Mesenchymal stem cell (in vitro differentiated cells and primary cell): ENCODE measurements around the gene RALGPS1.

Source experiments
- DNase-seq: peaks from one replicate; pipeline ENCODE4 v3.0.0-alpha.2; 2013
- H2AFZ ChIP-seq: one replicate; pipeline ENCODE4 v1.6.1; 2013; ENCODE audit warnings: low read depth, mild to moderate bottlenecking, control low read depth, inconsistent platforms, low read length, moderate library complexity
- H2AK5ac ChIP-seq: 2 replicates; pipeline ENCODE4 v1.6.1; 2013; ENCODE audit warnings: low read length, moderate library complexity, mild to moderate bottlenecking, inconsistent platforms; ENCODE audit not compliant: severe bottlenecking
- H2BK120ac ChIP-seq: one replicate; pipeline ENCODE4 v1.6.1; 2013; ENCODE audit warnings: low read depth, mild to moderate bottlenecking, inconsistent platforms, low read length, moderate library complexity
- H2BK12ac ChIP-seq, 2 experiments: one replicate each; pipeline ENCODE4 v1.6.1; 2013; ENCODE audit warnings: inconsistent platforms in 2 of 2, low read length in 2 of 2, mild to moderate bottlenecking in 2 of 2, moderate library complexity in 2 of 2, control low read depth in 1 of 2
- H2BK15ac ChIP-seq: one replicate; pipeline ENCODE4 v1.6.1; 2013; ENCODE audit warnings: mild to moderate bottlenecking, low read depth, inconsistent platforms; ENCODE audit not compliant: poor library complexity, severe bottlenecking
- H2BK5ac ChIP-seq: 2 replicates; pipeline ENCODE4 v1.6.1; 2013; ENCODE audit warnings: low read depth, mild to moderate bottlenecking, low read length, control low read depth, inconsistent platforms; ENCODE audit not compliant: poor library complexity, severe bottlenecking
- H3K14ac ChIP-seq, 2 experiments: one replicate each; pipeline ENCODE4 v1.6.1; 2013; ENCODE audit warnings: inconsistent platforms in 2 of 2, low read length in 2 of 2, control low read depth in 1 of 2, mild to moderate bottlenecking in 1 of 2, moderate library complexity in 1 of 2
- H3K18ac ChIP-seq, 2 experiments: one replicate each; pipeline ENCODE4 v1.6.1; 2013; ENCODE audit warnings: inconsistent platforms in 2 of 2, low read length in 2 of 2, control low read depth in 1 of 2, low read depth in 1 of 2, mild to moderate bottlenecking in 1 of 2
- H3K23ac ChIP-seq, 2 experiments: one replicate each; pipeline ENCODE4 v1.6.1; 2013; ENCODE audit warnings: inconsistent platforms in 2 of 2, low read length in 2 of 2, mild to moderate bottlenecking in 2 of 2, moderate library complexity in 2 of 2, control low read depth in 1 of 2
- H3K27ac ChIP-seq: 2 replicates; pipeline ENCODE4 v1.5.1; 2013; ENCODE audit warnings: mild to moderate bottlenecking, moderate library complexity, low read length, control low read depth, inconsistent platforms; ENCODE audit not compliant: poor library complexity, severe bottlenecking
- H3K27me3 ChIP-seq, 2 experiments: 2 replicates each; pipeline versions ENCODE4 v1.6.1 to v1.7.0; 2013; ENCODE audit warnings: low read length in 2 of 2, mild to moderate bottlenecking in 2 of 2, moderate library complexity in 2 of 2, control low read depth in 1 of 2, inconsistent platforms in 1 of 2; ENCODE audit not compliant: control insufficient read depth in 1 of 2, insufficient read depth in 1 of 2
- H3K36me3 ChIP-seq, 2 experiments: 2 replicates each; pipeline versions ENCODE4 v1.6.1 to v1.7.0; 2013; ENCODE audit warnings: low read length in 2 of 2, control low read depth in 1 of 2, inconsistent platforms in 1 of 2, low read depth in 1 of 2, mild to moderate bottlenecking in 1 of 2; ENCODE audit not compliant: insufficient read depth in 2 of 2, control insufficient read depth in 1 of 2
- H3K4ac ChIP-seq, 2 experiments: one replicate each; pipeline ENCODE4 v1.6.1; 2013; ENCODE audit warnings: inconsistent platforms in 2 of 2, low read length in 2 of 2, mild to moderate bottlenecking in 2 of 2, moderate library complexity in 2 of 2, control low read depth in 1 of 2, low read depth in 1 of 2
- H3K4me1 ChIP-seq: 2 replicates; pipeline ENCODE4 v1.6.1; 2013; ENCODE audit warnings: low read depth, low read length, control low read depth; ENCODE audit not compliant: control insufficient read depth, insufficient read depth
- H3K4me2 ChIP-seq: 2 replicates; pipeline ENCODE4 v1.6.1; 2013; ENCODE audit warnings: low read length, mild to moderate bottlenecking, inconsistent platforms; ENCODE audit not compliant: poor library complexity, severe bottlenecking
- H3K4me3 ChIP-seq, 2 experiments: 2 replicates each; pipeline versions ENCODE4 v1.5.1 to v1.7.0; 2013; ENCODE audit warnings: low read length in 2 of 2, mild to moderate bottlenecking in 2 of 2, control low read depth in 1 of 2, low read depth in 1 of 2; ENCODE audit not compliant: insufficient read depth in 1 of 2
- H3K79me1 ChIP-seq: replicated peaks from 2 replicates; pipeline ENCODE4 v1.6.1; 2013; ENCODE audit warnings: mild to moderate bottlenecking, control low read depth, low read length, inconsistent platforms; ENCODE audit not compliant: poor library complexity, severe bottlenecking
- H3K9ac ChIP-seq: 2 replicates; pipeline ENCODE4 v1.7.0; 2013; ENCODE audit warnings: mild to moderate bottlenecking, low read length, moderate library complexity
- H3K9me3 ChIP-seq: 2 replicates; pipeline ENCODE4 v1.7.0; 2013; ENCODE audit warnings: mild to moderate bottlenecking, low read length; ENCODE audit not compliant: control insufficient read depth
- H4K8ac ChIP-seq: one replicate; pipeline ENCODE4 v1.6.1; 2013; ENCODE audit warnings: inconsistent platforms, mild to moderate bottlenecking, low read length, moderate library complexity
- H4K91ac ChIP-seq: one replicate; pipeline ENCODE4 v1.6.1; 2013; ENCODE audit warnings: mild to moderate bottlenecking, low read length, inconsistent platforms
- WGBS: methylation state at CpG from one replicate; pipeline ENCODE4 v1.1.7; 2013; ENCODE audit warnings: mixed read lengths; 5-methylcytosine and 5-hydroxymethylcytosine counted together

RALGPS1 gene

DNA sequence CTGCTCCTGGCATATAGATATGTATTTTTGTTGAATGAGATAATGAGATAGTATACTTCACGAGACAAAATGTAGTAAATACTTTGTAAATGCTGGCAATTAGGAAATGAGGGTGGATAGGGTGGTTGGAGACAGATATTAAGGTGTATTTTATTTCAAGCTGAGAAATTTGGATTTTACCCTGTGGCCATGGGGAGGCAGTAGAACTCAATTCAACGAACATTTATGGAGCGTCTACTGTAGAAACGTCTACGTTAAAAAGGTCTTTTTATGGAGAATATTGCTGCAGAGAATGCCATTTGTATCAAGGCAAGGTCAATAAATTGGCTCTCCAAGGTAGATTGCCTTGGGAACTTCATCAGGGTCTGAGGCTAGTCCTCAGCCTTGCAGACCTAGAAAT lies 21.5 kb upstream of the RALGPS1 start:
- Histone ChIP-seq H3K9ac (no peak overlapping the region), H3K14ac (no peak overlapping the region), H4K8ac (no peak overlapping the region), H2BK5ac (no peak overlapping the region), H3K27ac (no peak overlapping the region), H3K4me1 (no peaks in the 10 kb centered on the region), H3K4ac (no peak overlapping the region), H3K36me3 (no peaks in the 10 kb centered on the region), H3K18ac (no peak overlapping the region), H3K27me3 (peaks cover 0 to 6% of the 10 kb centered on the region in 2 experiments), H3K4me2 (no peak overlapping the region), H2BK15ac (no peak overlapping the region), H4K91ac (no peak overlapping the region), H2AK5ac (no peak overlapping the region), H2BK120ac (no peak overlapping the region), H3K4me3 (no peak overlapping the region), H2BK12ac (no peak overlapping the region), H3K23ac (no peak overlapping the region), H3K9me3 (no peaks in the 10 kb centered on the region), H3K79me1 (no peaks in the 10 kb centered on the region), H2AFZ (no peak overlapping the region)
- WGBS = 63% methylated on average over 5 of the region's 5 CpGs
- DNase-seq = no peak

- Histone ChIP-seq H2BK120ac (no peak overlapping the region), H4K91ac (no peak overlapping the region), H3K4ac (no peak overlapping the region), H3K9ac (no peak overlapping the region), H3K4me2 (no peak overlapping the region), H3K27me3 (peaks cover 0 to 6% of the 10 kb centered on the region in 2 experiments), H2BK5ac (no peak overlapping the region), H2AFZ (no peak overlapping the region), H2BK15ac (no peak overlapping the region), H3K27ac (no peak overlapping the region), H3K36me3 (no peaks in the 10 kb centered on the region), H3K4me3 (no peak overlapping the region), H2AK5ac (no peak overlapping the region), H3K18ac (no peak overlapping the region), H3K23ac (no peak overlapping the region), H2BK12ac (no peak overlapping the region), H3K14ac (no peak overlapping the region), H3K9me3 (no peaks in the 10 kb centered on the region), H4K8ac (no peak overlapping the region), H3K4me1 (no peaks in the 10 kb centered on the region), H3K79me1 (no peaks in the 10 kb centered on the region)
- DNase-seq = no peak
- 70% methylated on average over 4 of the region's 4 CpGs for WGBS
Measured at GRCh38 chr9:126894052-126894603, 20.5 kb upstream of the RALGPS1 start.

DNA sequence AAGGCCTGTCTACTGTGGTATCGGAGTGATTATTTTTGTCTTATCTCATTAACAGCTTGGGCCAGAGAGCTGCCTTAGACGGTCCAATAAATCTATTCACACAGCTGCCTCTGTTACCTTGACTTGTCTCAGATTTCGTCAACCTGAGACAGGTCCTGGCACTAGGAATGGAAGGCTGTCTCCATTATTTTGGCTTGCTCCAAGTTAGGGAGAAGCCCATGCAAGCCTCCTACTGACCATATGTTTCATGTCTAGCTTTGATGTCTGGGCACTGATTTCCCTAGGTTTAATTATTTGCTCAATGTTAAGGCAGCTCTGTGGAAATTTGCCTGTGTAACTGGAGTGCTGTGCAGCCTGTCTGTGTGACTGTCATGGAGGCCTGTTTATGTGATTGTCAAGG lies 12.4 kb upstream of the RALGPS1 start:
- Histone ChIP-seq H2BK15ac (no peak overlapping the region), H2AFZ (no peak overlapping the region), H3K27me3 (peaks cover 10 to 25% of the 10 kb centered on the region in 2 experiments), H3K23ac (no peak overlapping the region), H3K9me3 (no peaks in the 10 kb centered on the region), H2BK12ac (no peak overlapping the region), H3K27ac (no peak overlapping the region), H3K79me1 (no peaks in the 10 kb centered on the region), H4K8ac (no peak overlapping the region), H2BK120ac (no peak overlapping the region), H3K4me3 (no peak overlapping the region), H3K4me2 (no peak overlapping the region), H3K9ac (no peak overlapping the region), H3K18ac (no peak overlapping the region), H3K4me1 (no peaks in the 10 kb centered on the region), H3K14ac (no peak overlapping the region), H2AK5ac (no peak overlapping the region), H3K4ac (no peak overlapping the region), H4K91ac (no peak overlapping the region), H3K36me3 (no peaks in the 10 kb centered on the region), H2BK5ac (no peak overlapping the region)
- 88% methylated on average over 3 of the region's 3 CpGs for whole genome bisulfite sequencing
- DNase-seq = no peak

DNA sequence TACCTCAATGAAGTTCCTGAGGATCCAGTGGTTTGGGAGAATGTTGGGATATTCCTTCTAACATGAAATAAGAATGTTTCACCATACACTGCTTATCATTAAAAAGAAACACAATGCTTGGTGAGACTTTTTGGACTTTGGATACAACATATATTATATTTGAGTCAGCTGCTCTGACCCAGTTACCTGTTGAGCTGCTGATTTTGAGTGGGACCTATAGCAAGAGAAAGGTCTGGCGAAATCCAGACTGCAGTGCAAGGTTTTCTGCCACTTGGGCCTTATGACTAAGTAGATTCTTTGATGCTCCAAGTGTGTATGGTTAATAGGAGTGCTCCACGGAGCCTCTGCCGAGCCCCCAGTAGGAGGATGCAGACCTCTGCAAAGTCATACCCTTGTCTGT lies 10.0 kb upstream of the RALGPS1 start:
- no peak overlapping the region for H4K91ac ChIP-seq
- no peak overlapping the region for H2BK12ac ChIP-seq
- no peak for DNase-seq
- no peak overlapping the region for H3K18ac ChIP-seq
- no peak overlapping the region for H3K4me2 ChIP-seq
- no peak overlapping the region for H3K27ac ChIP-seq
- H2AK5ac ChIP-seq = no peak overlapping the region
- H3K23ac ChIP-seq = no peak overlapping the region
- H3K36me3 ChIP-seq = no peaks in the 10 kb centered on the region
- no peak overlapping the region for H3K4me3 ChIP-seq
- H3K9me3 ChIP-seq = no peaks in the 10 kb centered on the region
- H3K4me1 ChIP-seq = no peaks in the 10 kb centered on the region
- no peak overlapping the region for H2BK120ac ChIP-seq
- no peak overlapping the region for H3K4ac ChIP-seq
- no peaks in the 10 kb centered on the region for H3K79me1 ChIP-seq
- H3K9ac ChIP-seq = no peak overlapping the region
- H2AFZ ChIP-seq = no peak overlapping the region
- H4K8ac ChIP-seq = no peak overlapping the region
- 80% methylated on average over 3 of the region's 3 CpGs for WGBS
- no peak overlapping the region for H2BK5ac ChIP-seq
- H3K27me3 ChIP-seq = peaks cover 27 to 44% of the 10 kb centered on the region in 2 experiments
- H3K14ac ChIP-seq = no peak overlapping the region
- no peak overlapping the region for H2BK15ac ChIP-seq
